ENCODE measurements around the gene INAVA.

DNA sequence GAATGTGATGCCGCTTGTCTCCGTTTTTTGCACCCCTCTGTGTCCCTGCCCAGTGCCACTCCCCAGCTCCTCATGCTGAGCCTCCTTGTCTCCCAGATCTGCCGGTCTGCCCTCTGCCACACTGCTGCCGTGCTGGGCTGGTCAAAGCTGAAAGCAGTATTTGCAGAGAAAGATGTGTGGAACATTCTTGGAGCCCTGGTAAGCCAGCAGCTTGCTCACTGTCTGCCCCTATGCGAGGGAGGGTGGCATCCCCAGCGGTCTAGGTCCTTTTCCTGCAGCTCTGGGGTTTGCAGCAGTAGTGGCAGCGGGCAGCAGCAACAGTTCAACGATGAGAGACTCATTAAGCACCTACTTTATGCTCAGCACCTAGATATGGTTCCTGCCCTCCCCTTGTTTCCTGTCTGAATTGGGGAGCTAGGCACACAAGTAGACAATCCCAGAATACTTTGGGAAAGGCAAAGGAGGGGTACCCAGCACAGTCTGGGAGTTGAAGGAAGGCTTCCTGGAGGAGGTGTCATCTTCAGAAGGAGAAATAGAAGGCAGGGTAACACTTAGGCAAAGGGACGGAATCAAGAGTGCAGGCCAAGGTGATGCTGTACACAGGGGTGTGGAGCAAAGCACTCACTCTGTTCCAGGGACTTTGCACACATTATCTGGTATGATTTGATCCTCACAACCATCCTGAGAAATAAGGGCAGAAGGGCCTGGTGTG, 65.7 kb downstream of the INAVA start:
- TF ChIP-seq, protein P1, sequence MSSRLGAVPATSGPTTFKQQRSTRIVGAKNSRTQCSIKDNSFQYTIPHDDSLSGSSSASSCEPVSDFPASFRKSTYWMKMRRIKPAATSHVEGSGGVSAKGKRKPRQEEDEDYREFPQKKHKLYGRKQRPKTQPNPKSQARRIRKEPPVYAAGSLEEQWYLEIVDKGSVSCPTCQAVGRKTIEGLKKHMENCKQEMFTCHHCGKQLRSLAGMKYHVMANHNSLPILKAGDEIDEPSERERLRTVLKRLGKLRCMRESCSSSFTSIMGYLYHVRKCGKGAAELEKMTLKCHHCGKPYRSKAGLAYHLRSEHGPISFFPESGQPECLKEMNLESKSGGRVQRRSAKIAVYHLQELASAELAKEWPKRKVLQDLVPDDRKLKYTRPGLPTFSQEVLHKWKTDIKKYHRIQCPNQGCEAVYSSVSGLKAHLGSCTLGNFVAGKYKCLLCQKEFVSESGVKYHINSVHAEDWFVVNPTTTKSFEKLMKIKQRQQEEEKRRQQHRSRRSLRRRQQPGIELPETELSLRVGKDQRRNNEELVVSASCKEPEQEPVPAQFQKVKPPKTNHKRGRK (CRISPR knock-in tag; IDR thresholded peaks at IDR 0.05; ENCODE audit: borderline replicate concordance), result no peak
- TF ChIP-seq, protein P2, sequence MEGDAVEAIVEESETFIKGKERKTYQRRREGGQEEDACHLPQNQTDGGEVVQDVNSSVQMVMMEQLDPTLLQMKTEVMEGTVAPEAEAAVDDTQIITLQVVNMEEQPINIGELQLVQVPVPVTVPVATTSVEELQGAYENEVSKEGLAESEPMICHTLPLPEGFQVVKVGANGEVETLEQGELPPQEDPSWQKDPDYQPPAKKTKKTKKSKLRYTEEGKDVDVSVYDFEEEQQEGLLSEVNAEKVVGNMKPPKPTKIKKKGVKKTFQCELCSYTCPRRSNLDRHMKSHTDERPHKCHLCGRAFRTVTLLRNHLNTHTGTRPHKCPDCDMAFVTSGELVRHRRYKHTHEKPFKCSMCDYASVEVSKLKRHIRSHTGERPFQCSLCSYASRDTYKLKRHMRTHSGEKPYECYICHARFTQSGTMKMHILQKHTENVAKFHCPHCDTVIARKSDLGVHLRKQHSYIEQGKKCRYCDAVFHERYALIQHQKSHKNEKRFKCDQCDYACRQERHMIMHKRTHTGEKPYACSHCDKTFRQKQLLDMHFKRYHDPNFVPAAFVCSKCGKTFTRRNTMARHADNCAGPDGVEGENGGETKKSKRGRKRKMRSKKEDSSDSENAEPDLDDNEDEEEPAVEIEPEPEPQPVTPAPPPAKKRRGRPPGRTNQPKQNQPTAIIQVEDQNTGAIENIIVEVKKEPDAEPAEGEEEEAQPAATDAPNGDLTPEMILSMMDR (IDR thresholded peaks at IDR 0.05), result no peak
- no peak for TF ChIP-seq TCF7 (CRISPR knock-in tag; IDR thresholded peaks at IDR 0.05; ENCODE audit: low read depth)

Data from WTC11 (cell line).